ENCODE data around the gene ARFIP1.
"Not testable (repeated sequence)": the region's sequence is repeated elsewhere in the genome, so short reads cannot be mapped to it uniquely, and the experiment has no call there.

ARFIP1 gene

DNA sequence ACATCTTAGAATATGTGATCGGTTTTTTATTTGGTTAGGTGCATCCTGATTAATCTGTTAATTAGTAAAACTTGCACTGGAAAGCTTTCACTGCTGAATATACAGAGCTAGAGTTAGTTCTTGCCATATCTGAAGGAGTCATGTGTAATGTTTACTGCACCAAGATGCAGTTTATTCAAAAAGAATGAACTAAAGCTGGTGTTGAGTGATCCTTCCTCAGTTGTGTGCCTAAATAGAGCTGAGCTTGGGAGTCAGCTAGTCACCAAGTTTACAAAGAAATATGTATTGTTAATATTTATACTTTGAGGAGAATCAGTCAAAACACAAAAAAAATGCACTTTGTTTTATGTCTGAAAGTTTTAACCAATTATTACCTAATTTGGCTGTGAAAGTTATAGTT lies 102.2 kb downstream of the ARFIP1 start:
- Mint-ChIP-seq H3K4me3 (no peak overlapping the region), H3K9me3 (peaks cover 2% of the 10 kb centered on the region), H3K27me3 (no peaks in the 10 kb centered on the region), H3K27ac (no peak overlapping the region), H3K36me3 (ENCODE audit: low read depth) (peaks cover 31% of the 10 kb centered on the region), H3K4me1 (ENCODE audit: low read depth) (no peaks in the 10 kb centered on the region)
- DNase-seq = no peak

DNA sequence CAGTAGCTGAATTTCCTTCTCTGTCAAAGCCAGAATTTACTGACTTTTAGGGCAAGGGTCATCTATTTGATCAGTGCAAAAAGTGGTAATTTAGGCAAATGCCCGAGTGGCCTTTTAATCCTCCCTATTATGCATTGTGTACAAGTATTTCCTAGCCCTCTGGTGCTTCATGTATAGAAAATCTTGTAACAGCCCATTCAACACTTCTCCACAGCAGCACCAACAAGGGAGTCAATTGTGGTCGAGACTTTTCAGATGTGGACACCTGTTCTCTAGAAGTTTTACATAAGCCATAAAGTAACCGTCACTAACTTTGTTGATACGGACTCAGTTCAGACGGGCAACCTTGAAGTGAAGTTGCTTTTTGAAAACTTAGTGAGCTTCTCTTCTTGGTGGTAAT lies 105.4 kb downstream of the ARFIP1 start:
- Mint-ChIP-seq H3K36me3 (ENCODE audit: low read depth) (peaks cover 28% of the 10 kb centered on the region), H3K4me1 (ENCODE audit: low read depth) (no peaks in the 10 kb centered on the region), H3K9me3 (no peaks in the 10 kb centered on the region), H3K27me3 (no peaks in the 10 kb centered on the region), H3K27ac (no peak overlapping the region), H3K4me3 (no peak overlapping the region)
- no peak for DNase-seq

DNA sequence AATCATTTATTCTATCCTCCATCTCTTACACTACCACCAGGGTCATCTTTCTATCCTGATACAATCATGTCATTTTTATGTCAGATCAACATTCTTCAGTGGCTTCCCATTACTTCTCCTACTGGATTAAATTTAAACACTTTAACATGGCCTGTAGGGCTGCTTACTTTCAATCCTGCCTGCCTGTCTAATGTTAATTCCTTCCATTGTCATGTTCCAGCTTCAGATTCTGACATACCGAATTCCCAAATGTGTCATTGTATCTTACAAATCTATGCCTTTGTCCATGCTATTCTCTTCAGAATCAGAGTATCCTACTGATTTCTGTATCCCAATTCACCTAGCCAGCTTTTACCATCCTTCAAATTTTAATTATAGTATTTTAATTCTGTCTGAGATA lies 106.4 kb downstream of the ARFIP1 start:
- DNase-seq = no peak
- no peaks in the 10 kb centered on the region for H3K27me3 Mint-ChIP-seq
- H3K27ac Mint-ChIP-seq = no peak overlapping the region
- H3K36me3 Mint-ChIP-seq (ENCODE audit: low read depth) = peaks cover 36% of the 10 kb centered on the region
- H3K4me1 Mint-ChIP-seq (ENCODE audit: low read depth) = no peaks in the 10 kb centered on the region
- no peak overlapping the region for H3K4me3 Mint-ChIP-seq
- no peaks in the 10 kb centered on the region for H3K9me3 Mint-ChIP-seq

DNA sequence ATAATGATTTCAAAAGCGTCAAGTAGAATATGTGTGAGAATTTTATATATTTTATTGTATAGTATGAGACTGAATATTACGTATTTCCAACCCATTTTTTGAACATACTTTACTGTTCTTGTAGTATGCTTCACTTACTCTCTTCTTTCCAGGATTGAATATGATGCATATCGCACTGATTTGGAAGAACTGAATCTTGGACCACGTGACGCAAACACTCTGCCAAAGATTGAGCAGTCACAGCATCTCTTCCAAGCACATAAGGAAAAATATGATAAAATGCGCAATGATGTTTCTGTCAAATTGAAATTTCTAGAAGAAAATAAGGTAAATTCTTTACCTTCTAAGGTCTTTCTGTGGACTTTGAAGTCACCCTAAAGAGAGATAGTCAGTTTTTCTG lies 108.2 kb downstream of the ARFIP1 start:
- no peaks in the 10 kb centered on the region for H3K4me1 Mint-ChIP-seq (ENCODE audit: low read depth)
- no peaks in the 10 kb centered on the region for H3K27me3 Mint-ChIP-seq
- peaks cover 41% of the 10 kb centered on the region for H3K36me3 Mint-ChIP-seq (ENCODE audit: low read depth)
- no peaks in the 10 kb centered on the region for H3K9me3 Mint-ChIP-seq
- no peak overlapping the region for H3K4me3 Mint-ChIP-seq
- no peak overlapping the region for H3K27ac Mint-ChIP-seq
- DNase-seq = no peak

DNA sequence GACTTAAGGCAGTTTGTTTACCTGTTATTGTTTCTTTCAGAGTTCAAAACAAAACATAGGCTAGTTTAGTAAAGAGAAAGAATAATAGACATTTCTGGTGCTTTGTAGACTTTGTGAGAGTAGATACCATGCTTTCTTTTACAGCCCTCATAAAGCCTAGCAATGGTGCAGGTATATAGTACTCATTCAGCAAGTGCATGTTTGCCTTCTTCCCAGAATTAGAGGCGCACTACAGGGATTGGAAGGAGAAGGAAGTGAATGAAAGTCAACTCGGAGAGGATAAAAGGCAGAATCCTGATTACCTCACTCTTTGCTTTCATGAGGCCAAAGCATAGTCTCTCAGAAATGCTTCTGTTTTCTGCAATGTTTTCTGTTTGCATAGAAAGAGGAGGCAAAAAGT lies 113.2 kb downstream of the ARFIP1 start:
- Mint-ChIP-seq H3K4me3 (no peak overlapping the region), H3K27me3 (no peaks in the 10 kb centered on the region), H3K36me3 (ENCODE audit: low read depth) (peaks cover 42% of the 10 kb centered on the region), H3K4me1 (ENCODE audit: low read depth) (no peaks in the 10 kb centered on the region), H3K27ac (no peak overlapping the region), H3K9me3 (no peaks in the 10 kb centered on the region)
- no peak for DNase-seq

DNA sequence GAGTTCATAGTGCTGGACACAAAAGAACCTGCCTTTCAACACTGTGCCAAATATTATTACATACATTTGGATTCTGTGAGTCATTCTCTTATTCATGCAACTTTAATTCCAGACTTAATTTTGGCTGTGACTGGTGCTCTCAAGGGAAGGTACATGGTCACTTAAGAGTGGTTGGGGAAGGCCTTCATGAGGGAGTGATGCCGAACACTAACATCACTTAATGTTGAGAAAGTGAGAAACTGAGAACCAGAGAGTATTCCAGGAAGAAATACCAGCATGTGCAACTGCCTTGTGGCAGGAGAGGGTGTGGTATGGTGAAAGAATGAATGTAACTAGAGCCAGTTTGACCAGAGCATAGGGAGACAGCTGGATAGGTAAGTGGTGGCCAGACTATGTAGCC lies 114.9 kb downstream of the ARFIP1 start:
- Mint-ChIP-seq H3K9me3 (no peaks in the 10 kb centered on the region), H3K4me1 (ENCODE audit: low read depth) (peaks cover 2% of the 10 kb centered on the region), H3K36me3 (ENCODE audit: low read depth) (peaks cover 34% of the 10 kb centered on the region), H3K4me3 (no peak overlapping the region), H3K27me3 (no peaks in the 10 kb centered on the region), H3K27ac (no peak overlapping the region)
- DNase-seq = no peak

DNA sequence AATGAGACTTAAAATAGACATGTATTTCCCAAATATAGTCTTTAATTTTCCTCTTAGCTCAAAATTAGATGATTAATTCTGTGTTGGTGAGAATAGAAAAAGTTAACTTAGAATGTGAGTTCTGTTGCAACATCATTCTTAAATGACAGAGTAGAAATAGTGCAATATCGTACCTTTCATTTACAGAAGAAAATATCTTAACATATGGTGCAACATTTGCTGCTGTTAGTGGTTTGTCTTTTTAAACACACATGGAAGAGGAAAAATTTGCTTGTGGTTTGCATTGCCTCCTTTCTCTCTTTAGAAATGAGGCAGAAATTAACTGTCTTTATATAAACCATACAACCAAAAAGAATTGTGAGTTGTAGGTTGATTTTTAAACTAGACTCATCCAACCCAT lies 117.1 kb downstream of the ARFIP1 start:
- Mint-ChIP-seq H3K9me3 (no peaks in the 10 kb centered on the region), H3K4me1 (ENCODE audit: low read depth) (peaks cover 2% of the 10 kb centered on the region), H3K36me3 (ENCODE audit: low read depth) (peaks cover 21% of the 10 kb centered on the region), H3K27ac (no peak overlapping the region), H3K4me3 (no peak overlapping the region), H3K27me3 (no peaks in the 10 kb centered on the region)
- DNase-seq = no peak

DNA sequence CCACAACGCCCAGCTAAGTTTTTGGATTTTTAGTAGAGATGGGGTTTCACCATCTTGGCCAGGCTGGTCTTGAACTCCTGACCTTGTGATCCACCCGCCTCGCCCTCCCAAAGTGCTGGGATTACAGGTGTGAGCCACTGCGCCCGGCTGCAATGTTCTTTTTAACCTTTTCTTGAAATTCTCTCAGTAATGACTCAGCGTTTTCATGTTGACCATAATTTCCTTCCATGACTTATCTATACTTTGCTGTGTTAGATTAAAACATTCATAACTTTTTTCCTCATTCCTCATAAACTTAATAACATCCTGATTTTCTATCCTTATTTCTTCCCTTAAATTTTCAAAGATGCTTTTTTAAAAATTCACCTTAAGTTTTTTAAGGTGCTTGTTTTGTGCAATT lies 118.4 kb downstream of the ARFIP1 start:
- H3K27ac Mint-ChIP-seq; H3K4me3 Mint-ChIP-seq; H3K27me3 Mint-ChIP-seq; H3K4me1 Mint-ChIP-seq (ENCODE audit: low read depth); H3K9me3 Mint-ChIP-seq; H3K36me3 Mint-ChIP-seq (ENCODE audit: low read depth); DNase-seq: not testable (repeated sequence)

DNA sequence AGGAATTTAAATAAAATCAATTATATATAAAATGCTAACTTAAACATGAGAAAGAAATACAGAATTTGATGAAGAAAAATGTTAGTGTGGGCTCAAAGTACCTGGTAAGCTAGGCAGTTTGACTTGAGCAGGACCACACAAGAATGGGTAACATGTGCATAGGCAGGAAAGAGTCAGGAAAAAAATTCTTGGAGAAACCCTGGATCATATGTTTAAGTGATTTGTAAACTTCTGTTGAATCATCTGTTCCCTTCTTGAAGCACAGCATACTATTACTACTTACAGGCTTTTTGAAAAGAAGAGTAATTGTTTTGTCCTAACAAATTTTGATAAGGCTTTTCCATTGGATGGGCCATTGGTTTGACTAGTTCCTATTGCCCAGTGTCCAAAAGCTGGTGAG lies 118.9 kb downstream of the ARFIP1 start:
- DNase-seq = no peak
- no peaks in the 10 kb centered on the region for H3K27me3 Mint-ChIP-seq
- H3K36me3 Mint-ChIP-seq (ENCODE audit: low read depth) = peaks cover 7% of the 10 kb centered on the region
- no peaks in the 10 kb centered on the region for H3K9me3 Mint-ChIP-seq
- no peak overlapping the region for H3K27ac Mint-ChIP-seq
- H3K4me1 Mint-ChIP-seq (ENCODE audit: low read depth) = peaks cover 2% of the 10 kb centered on the region
- H3K4me3 Mint-ChIP-seq = no peak overlapping the region

DNA sequence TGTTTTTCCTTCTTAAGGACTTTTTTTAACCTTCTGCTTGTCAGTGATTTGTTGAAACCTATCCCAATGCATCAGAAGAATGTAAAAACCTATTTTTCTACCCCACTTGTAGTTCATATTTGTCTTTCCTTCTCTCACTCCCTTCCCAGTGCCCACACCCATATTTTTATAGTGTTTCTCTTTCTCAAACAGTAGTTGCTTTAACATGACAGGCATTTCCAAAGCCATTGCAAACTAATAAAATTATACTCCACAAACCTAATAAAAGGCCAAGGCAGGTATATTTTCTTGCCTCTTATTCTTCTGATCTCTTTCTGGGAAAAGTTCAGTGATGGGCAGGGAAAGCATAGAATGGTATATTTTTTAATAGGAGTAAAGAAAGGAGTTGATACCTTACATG lies 120.6 kb downstream of the ARFIP1 start:
- Mint-ChIP-seq H3K27ac (no peak overlapping the region), H3K27me3 (no peaks in the 10 kb centered on the region), H3K9me3 (no peaks in the 10 kb centered on the region), H3K4me1 (ENCODE audit: low read depth) (peaks cover 2% of the 10 kb centered on the region), H3K4me3 (no peak overlapping the region), H3K36me3 (ENCODE audit: low read depth) (peaks cover 17% of the 10 kb centered on the region)
- DNase-seq = no peak

DNA sequence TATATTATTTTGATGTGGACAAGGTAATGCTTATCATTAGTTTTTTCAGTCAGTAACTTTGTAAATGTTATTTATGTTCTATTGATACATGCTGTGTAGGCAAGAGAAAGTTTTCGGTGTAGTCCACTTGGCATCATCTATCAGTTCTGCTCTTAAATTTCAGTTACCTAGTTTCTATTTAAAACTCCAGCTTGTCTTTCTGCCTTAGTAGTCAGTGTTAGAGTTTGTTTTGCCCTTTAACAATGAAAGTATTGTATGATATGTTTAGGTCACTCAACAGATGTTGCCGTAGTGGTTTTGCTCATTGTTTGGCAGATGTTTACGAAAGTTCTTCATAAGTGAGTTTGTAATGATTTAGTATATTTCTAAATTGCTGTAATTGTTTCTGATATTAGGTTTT lies 121.5 kb downstream of the ARFIP1 start:
- no peaks in the 10 kb centered on the region for H3K9me3 Mint-ChIP-seq
- H3K27ac Mint-ChIP-seq = no peak overlapping the region
- no peak for DNase-seq
- no peaks in the 10 kb centered on the region for H3K27me3 Mint-ChIP-seq
- H3K4me3 Mint-ChIP-seq = no peak overlapping the region
- H3K4me1 Mint-ChIP-seq (ENCODE audit: low read depth) = peaks cover 2% of the 10 kb centered on the region
- peaks cover 16% of the 10 kb centered on the region for H3K36me3 Mint-ChIP-seq (ENCODE audit: low read depth)

DNA sequence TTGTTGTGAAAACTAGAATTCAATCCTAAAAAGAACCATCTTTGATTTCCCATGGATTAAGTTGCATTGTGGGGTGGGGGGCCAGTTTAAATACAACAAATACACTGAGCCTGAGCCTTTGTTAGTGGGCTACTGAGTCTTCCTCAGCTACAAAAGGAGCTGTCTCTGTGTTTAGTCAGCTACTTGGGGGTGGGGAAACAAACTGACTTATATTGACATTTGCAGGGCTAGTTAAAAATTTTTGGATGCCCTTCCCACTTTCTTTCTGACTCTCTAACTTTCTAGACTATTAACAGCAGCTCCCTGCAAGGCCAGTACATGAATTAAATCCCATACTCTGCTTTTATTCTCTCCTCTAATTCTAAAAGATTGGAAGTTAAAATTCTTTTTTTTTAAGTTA lies 123.9 kb downstream of the ARFIP1 start:
- H3K9me3 Mint-ChIP-seq = no peaks in the 10 kb centered on the region
- H3K4me3 Mint-ChIP-seq = no peak overlapping the region
- no peak overlapping the region for H3K27ac Mint-ChIP-seq
- no peaks in the 10 kb centered on the region for H3K4me1 Mint-ChIP-seq (ENCODE audit: low read depth)
- peaks cover 13% of the 10 kb centered on the region for H3K36me3 Mint-ChIP-seq (ENCODE audit: low read depth)
- DNase-seq = no peak
- H3K27me3 Mint-ChIP-seq = no peaks in the 10 kb centered on the region

DNA sequence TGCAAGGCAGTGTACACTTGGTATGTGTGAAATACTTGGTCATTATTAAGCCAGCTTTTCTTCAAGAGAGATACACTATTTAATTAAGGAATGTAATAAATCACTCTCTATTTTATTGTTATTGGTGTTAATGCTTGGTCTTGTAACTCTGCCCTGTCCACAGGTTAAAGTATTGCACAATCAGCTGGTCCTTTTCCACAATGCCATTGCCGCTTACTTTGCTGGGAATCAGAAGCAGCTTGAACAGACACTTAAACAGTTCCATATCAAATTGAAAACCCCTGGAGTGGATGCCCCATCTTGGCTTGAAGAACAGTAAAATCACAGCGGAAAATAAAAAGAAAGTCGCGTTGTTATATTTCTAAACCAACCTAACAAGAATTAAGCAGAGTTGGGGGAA lies 130.1 kb downstream of the ARFIP1 start:
- Mint-ChIP-seq H3K9me3 (no peaks in the 10 kb centered on the region), H3K4me3 (no peak overlapping the region), H3K27ac (no peak overlapping the region), H3K4me1 (ENCODE audit: low read depth) (no peaks in the 10 kb centered on the region), H3K36me3 (ENCODE audit: low read depth) (peaks cover 18% of the 10 kb centered on the region), H3K27me3 (no peaks in the 10 kb centered on the region)
- no peak for DNase-seq

DNA sequence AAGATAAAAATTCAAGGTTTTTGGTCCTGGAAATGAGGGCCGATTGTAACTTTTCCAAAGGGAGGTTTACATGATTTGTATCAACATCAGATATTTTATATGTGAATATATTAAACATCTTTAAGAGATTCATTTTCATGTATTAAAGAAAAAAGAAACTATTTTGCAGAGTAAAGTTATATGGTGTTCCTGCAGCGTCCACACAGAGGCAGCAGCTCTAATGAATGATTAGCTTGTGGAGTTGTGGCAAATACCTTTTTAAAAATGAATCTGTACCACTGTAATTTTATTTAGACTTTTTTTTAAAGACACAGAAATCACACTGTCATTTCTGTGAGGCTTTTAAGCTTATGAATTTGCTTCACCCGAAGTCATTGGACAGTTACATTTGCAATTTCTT lies 130.8 kb downstream of the ARFIP1 start:
- Mint-ChIP-seq H3K27me3 (no peaks in the 10 kb centered on the region), H3K9me3 (no peaks in the 10 kb centered on the region), H3K4me1 (ENCODE audit: low read depth) (no peaks in the 10 kb centered on the region), H3K36me3 (ENCODE audit: low read depth) (peaks cover 15% of the 10 kb centered on the region), H3K4me3 (no peak overlapping the region), H3K27ac (no peak overlapping the region)
- no peak for DNase-seq

DNA sequence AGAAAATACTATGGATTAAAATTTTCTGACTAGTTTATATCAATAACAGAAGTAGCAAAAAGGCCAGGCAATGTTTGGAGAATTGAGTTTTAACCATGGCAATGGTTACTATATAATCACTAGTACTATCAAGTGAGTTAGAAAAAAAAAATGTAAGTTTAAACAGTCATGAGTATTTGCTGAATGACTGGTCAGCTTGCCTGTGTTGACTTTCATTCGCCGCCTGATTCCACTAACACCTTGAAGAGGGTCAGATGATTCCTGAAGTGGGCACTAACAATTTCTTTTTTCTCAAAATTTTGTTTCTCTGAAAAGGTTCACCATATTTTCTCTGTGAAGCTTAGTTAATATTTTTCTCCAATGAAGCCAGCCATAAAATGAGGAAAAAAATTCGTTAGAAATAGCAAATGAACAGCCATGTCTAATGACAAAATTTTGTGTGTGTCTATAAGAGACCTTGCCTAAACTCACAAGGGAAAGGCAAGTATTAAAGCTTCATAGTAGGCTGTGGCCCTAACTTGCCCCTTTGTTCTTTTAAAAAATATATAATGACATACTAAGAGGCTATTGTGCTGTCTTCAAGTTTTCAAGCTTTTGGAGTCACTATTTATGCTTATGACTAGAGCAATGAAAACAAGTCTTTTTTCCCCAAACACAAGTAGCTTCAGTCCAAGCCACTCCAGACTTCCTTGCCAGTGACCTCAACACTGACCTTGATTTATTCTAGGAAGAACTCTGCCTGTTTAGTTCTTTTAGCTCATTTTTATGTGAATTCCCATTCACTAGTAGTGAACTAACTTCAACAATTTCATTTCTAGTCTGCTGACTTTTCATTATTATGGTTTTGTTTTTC lies 138.0 kb downstream of the ARFIP1 start:
- no peak overlapping the region for H3K27ac Mint-ChIP-seq

DNA sequence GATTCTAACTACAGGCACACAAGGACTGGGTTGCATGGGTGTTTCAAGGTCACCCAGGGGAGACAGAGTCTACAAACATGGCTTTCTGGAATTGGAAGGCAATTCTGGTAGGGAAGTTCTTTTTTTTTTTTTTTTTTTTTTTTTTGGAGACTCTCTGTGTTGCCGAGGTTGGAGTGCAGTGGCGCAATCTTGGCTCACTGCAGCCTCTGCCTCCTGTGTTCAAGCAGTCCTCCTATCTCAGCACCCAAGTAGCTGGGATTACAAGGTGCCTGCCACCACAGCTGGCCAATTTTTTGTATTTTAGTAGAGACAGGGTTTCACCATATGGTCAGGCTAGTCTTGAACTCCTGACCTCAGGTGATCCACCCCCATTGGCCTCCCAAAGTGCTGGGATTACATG lies 140.1 kb downstream of the ARFIP1 start:
- Mint-ChIP-seq H3K4me1 (ENCODE audit: low read depth) (no peaks in the 10 kb centered on the region), H3K27me3 (no peaks in the 10 kb centered on the region), H3K36me3 (ENCODE audit: low read depth) (peaks cover 27% of the 10 kb centered on the region), H3K4me3 (no peak overlapping the region), H3K27ac (no peak overlapping the region), H3K9me3 (peaks cover 7% of the 10 kb centered on the region)
- DNase-seq = no peak

More for the DNA sequence above, 138.0 kb downstream of the ARFIP1 start:
- Mint-ChIP-seq H3K27me3 (no peaks in the 10 kb centered on the region), H3K9me3 (peaks cover 7% of the 10 kb centered on the region), H3K4me3 (no peak overlapping the region), H3K4me1 (ENCODE audit: low read depth) (no peaks in the 10 kb centered on the region), H3K36me3 (ENCODE audit: low read depth) (peaks cover 27% of the 10 kb centered on the region)
- no peak for DNase-seq
